ENCODE data around the gene ARIH2. TPM values are rescaled to one million over a fixed set of nuclear protein-coding genes. Genes with fewer than 3 reads are reported as not detected.

Gene ARIH2
- total and polyA plus RNA-seq, 9 of the 15 experiments (the other 6 are each of a cell fraction or from before 2014, with no cell fraction given): 27.0 to 120 (median 108) TPM

DNA sequence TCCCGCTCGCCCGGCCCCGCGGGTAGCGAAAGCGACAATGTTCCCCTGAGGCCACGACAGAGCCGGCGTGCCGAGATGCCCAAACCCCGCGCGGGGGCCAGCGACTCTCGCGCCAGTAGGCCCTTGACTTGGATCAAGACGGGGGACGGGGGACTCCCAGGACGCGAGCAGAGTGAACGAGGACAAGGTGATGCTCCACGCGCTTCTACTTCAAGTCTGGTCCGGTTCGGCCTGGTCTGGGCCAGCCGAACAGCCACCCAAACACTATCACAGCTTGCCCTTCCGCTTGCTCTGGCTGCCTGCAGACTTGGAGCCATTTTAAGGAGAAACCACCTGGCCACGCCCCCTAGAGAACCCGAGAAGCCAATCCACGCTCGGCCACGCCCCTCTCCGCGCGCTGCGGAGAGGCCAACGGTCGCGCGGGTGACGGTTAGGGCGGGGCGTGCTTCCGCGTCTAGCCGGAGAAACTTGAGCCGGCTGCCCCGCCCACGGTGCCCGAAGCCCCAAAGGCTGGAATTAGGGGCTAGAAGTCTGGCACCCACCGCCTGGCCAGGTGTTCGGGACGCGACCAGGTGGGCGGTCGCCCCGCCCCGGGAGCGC, 102.7 kb downstream of the ARIH2 start (continued):
- TF ChIP-seq SMC3 (conservative IDR thresholded peaks at IDR 0.05; ENCODE audit: insufficient read depth, low read depth, low read length): no peak
- TF ChIP-seq NFIC (IDR thresholded peaks at IDR 0.05): peak; percentile 56; the same call in 1 of the 2 replicates
- TF ChIP-seq PHF20 (IDR thresholded peaks at IDR 0.05; ENCODE audit: partially characterized antibody): peak; percentile 61
- 0 out of 2 replicates have a peak, but pooled peaks have one; percentile 8 for TF ChIP-seq ATF4 (CRISPR knock-in tag; IDR thresholded peaks at IDR 0.05)
- TF ChIP-seq, protein P1, sequence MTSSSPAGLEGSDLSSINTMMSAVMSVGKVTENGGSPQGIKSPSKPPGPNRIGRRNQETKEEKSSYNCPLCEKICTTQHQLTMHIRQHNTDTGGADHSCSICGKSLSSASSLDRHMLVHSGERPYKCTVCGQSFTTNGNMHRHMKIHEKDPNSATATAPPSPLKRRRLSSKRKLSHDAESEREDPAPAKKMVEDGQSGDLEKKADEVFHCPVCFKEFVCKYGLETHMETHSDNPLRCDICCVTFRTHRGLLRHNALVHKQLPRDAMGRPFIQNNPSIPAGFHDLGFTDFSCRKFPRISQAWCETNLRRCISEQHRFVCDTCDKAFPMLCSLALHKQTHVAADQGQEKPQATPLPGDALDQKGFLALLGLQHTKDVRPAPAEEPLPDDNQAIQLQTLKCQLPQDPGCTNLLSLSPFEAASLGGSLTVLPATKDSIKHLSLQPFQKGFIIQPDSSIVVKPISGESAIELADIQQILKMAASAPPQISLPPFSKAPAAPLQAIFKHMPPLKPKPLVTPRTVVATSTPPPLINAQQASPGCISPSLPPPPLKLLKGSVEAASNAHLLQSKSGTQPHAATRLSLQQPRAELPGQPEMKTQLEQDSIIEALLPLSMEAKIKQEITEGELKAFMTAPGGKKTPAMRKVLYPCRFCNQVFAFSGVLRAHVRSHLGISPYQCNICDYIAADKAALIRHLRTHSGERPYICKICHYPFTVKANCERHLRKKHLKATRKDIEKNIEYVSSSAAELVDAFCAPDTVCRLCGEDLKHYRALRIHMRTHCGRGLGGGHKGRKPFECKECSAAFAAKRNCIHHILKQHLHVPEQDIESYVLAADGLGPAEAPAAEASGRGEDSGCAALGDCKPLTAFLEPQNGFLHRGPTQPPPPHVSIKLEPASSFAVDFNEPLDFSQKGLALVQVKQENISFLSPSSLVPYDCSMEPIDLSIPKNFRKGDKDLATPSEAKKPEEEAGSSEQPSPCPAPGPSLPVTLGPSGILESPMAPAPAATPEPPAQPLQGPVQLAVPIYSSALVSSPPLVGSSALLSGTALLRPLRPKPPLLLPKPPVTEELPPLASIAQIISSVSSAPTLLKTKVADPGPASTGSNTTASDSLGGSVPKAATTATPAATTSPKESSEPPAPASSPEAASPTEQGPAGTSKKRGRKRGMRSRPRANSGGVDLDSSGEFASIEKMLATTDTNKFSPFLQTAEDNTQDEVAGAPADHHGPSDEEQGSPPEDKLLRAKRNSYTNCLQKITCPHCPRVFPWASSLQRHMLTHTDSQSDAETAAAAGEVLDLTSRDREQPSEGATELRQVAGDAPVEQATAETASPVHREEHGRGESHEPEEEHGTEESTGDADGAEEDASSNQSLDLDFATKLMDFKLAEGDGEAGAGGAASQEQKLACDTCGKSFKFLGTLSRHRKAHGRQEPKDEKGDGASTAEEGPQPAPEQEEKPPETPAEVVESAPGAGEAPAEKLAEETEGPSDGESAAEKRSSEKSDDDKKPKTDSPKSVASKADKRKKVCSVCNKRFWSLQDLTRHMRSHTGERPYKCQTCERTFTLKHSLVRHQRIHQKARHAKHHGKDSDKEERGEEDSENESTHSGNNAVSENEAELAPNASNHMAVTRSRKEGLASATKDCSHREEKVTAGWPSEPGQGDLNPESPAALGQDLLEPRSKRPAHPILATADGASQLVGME (CRISPR knock-in tag; IDR thresholded peaks at IDR 0.05): 0 out of 2 replicates have a peak, but pooled peaks have one; percentile 45
- TF ChIP-seq, protein P2, sequence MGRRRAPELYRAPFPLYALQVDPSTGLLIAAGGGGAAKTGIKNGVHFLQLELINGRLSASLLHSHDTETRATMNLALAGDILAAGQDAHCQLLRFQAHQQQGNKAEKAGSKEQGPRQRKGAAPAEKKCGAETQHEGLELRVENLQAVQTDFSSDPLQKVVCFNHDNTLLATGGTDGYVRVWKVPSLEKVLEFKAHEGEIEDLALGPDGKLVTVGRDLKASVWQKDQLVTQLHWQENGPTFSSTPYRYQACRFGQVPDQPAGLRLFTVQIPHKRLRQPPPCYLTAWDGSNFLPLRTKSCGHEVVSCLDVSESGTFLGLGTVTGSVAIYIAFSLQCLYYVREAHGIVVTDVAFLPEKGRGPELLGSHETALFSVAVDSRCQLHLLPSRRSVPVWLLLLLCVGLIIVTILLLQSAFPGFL (CRISPR knock-in tag; IDR thresholded peaks at IDR 0.05): peak; percentile 94
- 0 out of 2 replicates have a peak, but pooled peaks have one; percentile 58 for TF ChIP-seq KLF1 (tag; IDR thresholded peaks at IDR 0.05)
- no peak for TF ChIP-seq CBX3 (IDR thresholded peaks at IDR 0.05; ENCODE audit: borderline replicate concordance in 1 of 2, low read length in 2 of 2)
- TF ChIP-seq ZBTB12 (CRISPR knock-in tag; IDR thresholded peaks at IDR 0.05): 0 out of 2 replicates have a peak, but pooled peaks have one; percentile 9
- peak; percentile 93 for TF ChIP-seq CREM (IDR thresholded peaks at IDR 0.05; ENCODE audit: low read depth)
- no peak for TF ChIP-seq KAT2B (IDR thresholded peaks at IDR 0.05; ENCODE audit: low read depth, low read length)
- TF ChIP-seq ZNF778 (CRISPR knock-in tag; IDR thresholded peaks at IDR 0.05): no peak
- TF ChIP-seq EGR1 (conservative IDR thresholded peaks at IDR 0.05): peak; percentile 64
- peak; percentile 31 to 94 (median 85) for TF ChIP-seq YY1 (IDR thresholded peaks at IDR 0.05; ENCODE audit: borderline replicate concordance in 1 of 3, control insufficient read depth in 1 of 3, extremely low read depth in 1 of 3, insufficient read depth in 3 of 3, insufficient read length in 1 of 3, insufficient replicate concordance in 2 of 3, low read depth in 1 of 3, low read length in 2 of 3)
- no peak for TF ChIP-seq SIX5 (IDR thresholded peaks at IDR 0.05; ENCODE audit: borderline replicate concordance in 1 of 2, insufficient read depth in 1 of 2, low read depth in 1 of 2, low read length in 2 of 2)
- TF ChIP-seq ZNF175 (CRISPR knock-in tag; IDR thresholded peaks at IDR 0.05; ENCODE audit: low read depth): no peak
- TF ChIP-seq MTA1 (IDR thresholded peaks at IDR 0.05; ENCODE audit: borderline replicate concordance): peak; percentile 87
